ENCODE results near the gene MPRIP. TPM values are rescaled to one million over a fixed set of nuclear protein-coding genes. Genes with fewer than 3 reads are reported as not detected.

MPRIP gene
- total RNA-seq, 1 experiment from 2014 or later: 258 TPM

GRCh38 chr17:17030515-17031211 is 11.6 kb upstream of the MPRIP start:
- BruUV-seq (replicated peaks): no TSS peak
- no peaks in the 10 kb centered on the region for H3K27me3 ChIP-seq (ENCODE audit: insufficient read depth, low read length)
- ATAC-seq (no peak), DNase-seq (ENCODE audit: low read depth, low spot score) (no peak)
- ChIA-PET POLR2A (no interaction called here), CTCF (no interaction called here), RAD21 (ENCODE audit: low non-redundant PET in 1 of 2, low total read pairs in 2 of 2, uncharacterized antibody in 2 of 2, unreplicated experiment in 2 of 2) (no interaction called here)
- no peak overlapping the region for H2AFZ ChIP-seq (ENCODE audit: low read depth, low read length, poor library complexity, severe bottlenecking)
- H3K9ac ChIP-seq (ENCODE audit: low read length): no peak overlapping the region
- H4K20me1 ChIP-seq (ENCODE audit: insufficient read depth): no peaks in the 10 kb centered on the region
- TF ChIP-seq FOSL1 (IDR thresholded peaks at IDR 0.05; ENCODE audit: low read depth) (no peak), EZH2 (IDR thresholded peaks at IDR 0.05) (no peak), YY1 (IDR thresholded peaks at IDR 0.05; ENCODE audit: extremely low read depth, insufficient replicate concordance, low read depth, low read length) (no peak), REST (IDR thresholded peaks at IDR 0.05; ENCODE audit: low read depth) (no peak), JUND (IDR thresholded peaks at IDR 0.05) (no peak), CEBPB (IDR thresholded peaks at IDR 0.05; ENCODE audit: low read depth) (no peak), TCF7L2 (IDR thresholded peaks at IDR 0.05; ENCODE audit: borderline replicate concordance, extremely low read depth, insufficient read depth, insufficient read length) (no peak), ATF3 (IDR thresholded peaks at IDR 0.05) (no peak), EZH2phosphoT487 (IDR thresholded peaks at IDR 0.05; ENCODE audit: borderline replicate concordance) (no peak), SRF (IDR thresholded peaks at IDR 0.05; ENCODE audit: low read depth) (no peak), SIN3A (IDR thresholded peaks at IDR 0.05; ENCODE audit: low read depth) (no peak), EGR1 (IDR thresholded peaks at IDR 0.05; ENCODE audit: low read depth) (no peak), CBX3 (IDR thresholded peaks at IDR 0.05; ENCODE audit: low read depth) (no peak), RAD21 (IDR thresholded peaks at IDR 0.05; ENCODE audit: low read depth) (no peak), SP1 (IDR thresholded peaks at IDR 0.05; ENCODE audit: low read depth) (no peak), CTCF (IDR thresholded peaks at IDR 0.05 in 2 of 3, conservative IDR thresholded peaks at IDR 0.05 in 1 of 3; ENCODE audit: borderline replicate concordance in 1 of 3, insufficient read depth in 1 of 3, low read depth in 2 of 3, low read length in 2 of 3) (no peak), ZNF274 (IDR thresholded peaks at IDR 0.05; ENCODE audit: low read depth, low read length) (no peak), POLR2AphosphoS5 (IDR thresholded peaks at IDR 0.05; ENCODE audit: low read depth, low read length) (no peak), POLR2A (IDR thresholded peaks at IDR 0.05; ENCODE audit: borderline replicate concordance, extremely low read depth, insufficient read depth, insufficient read length) (no peak)
- no peaks in the 10 kb centered on the region for H3K9me3 ChIP-seq (ENCODE audit: control insufficient read depth in 1 of 2, insufficient read depth in 1 of 2, low read depth in 1 of 2, low read length in 2 of 2)
- no peaks in the 10 kb centered on the region for H3K9me2 ChIP-seq (ENCODE audit: insufficient read depth)
- no peaks in the 10 kb centered on the region for H3K79me2 ChIP-seq (ENCODE audit: insufficient read depth, low read length)
- H3K4me3 ChIP-seq (replicated peaks in 1 of 2; ENCODE audit: low read depth in 1 of 2, low read length in 2 of 2): no peak overlapping the region
- no peak overlapping the region for H3K4me2 ChIP-seq (ENCODE audit: low read length)
- peak overlapping the region; percentile 13; the same call in 1 of the 2 replicates for H3K27ac ChIP-seq (ENCODE audit: low read depth, low read length)
- intact Hi-C loops (cut with micrococcal nuclease): no loop called here
- H3K4me1 ChIP-seq (ENCODE audit: control insufficient read depth in 1 of 2, insufficient read depth in 2 of 2, low read length in 2 of 2): peaks cover 44 to 64% of the 10 kb centered on the region in 2 experiments
- H3K36me3 ChIP-seq (ENCODE audit: control insufficient read depth in 1 of 2, insufficient read depth in 2 of 2, low read length in 2 of 2): no peaks in the 10 kb centered on the region
